ENCODE results near the gene KCTD17.

Gene KCTD17

DNA sequence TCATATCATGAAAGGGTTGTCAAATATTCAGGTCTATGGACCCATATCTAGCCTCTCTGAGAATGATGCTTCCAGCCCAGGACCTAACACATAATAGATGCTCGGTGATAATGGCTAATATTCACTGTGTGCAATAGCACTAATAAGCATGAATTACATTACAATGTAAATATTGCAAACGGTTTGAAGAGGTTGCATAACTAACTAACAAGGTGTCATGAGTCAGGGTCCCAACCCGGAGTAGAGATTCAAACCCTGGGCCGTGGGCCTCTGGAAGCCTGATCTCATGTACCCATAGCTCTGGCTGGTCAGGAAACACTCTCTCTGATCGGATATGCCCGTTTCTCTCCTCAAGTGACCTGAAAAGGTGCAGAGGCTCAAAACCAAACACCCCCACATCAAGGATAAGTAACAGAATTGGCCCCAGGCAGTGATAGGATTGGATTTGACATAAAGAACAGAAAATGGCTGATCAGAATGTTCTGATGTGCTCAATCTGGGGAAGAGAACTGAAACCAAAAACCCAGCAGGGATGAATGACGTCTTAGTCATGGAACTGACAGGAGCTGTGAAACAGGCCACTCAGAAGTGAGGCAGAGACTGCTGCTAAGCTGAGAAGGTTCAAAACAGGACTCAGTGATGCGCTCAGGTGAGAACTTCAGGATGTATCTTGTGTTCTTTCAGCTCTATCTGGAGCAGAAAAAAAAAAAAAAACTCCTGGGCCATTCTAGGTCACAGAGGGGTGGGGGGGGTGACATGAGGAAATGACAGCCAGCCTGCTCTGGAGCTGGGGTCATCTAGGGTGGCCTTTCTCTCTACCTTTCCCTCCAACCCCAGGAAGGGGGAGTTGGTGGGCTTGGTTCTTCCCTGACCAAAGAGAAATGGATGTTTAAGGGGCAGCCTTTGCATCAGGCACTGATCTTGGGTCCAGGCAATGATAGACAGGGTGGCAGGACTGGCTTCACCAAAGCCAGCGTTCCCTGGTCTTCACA lies 6.6 kb upstream of the KCTD17 start:
- no peak for DNase-seq

DNA sequence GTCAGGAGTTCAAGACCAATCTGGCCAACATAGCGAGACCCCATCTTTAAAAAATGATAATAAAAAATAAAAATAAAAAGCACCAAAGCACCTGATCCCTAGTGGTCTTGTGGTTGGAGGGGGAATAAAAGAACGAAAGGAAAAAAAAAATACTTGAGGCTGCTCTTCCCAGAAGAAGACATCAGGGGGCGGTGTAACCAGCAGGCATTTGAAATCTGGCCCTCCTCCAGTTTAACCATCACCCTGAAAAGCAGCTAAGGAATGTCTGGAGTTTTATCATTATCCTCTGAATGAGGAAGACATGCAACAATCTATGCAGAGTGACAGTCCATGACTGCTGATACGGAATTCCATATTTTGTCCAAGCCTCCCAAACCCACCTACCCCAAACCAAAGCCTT lies 5.6 kb upstream of the KCTD17 start:
- peak; percentile 57 for DNase-seq

DNA sequence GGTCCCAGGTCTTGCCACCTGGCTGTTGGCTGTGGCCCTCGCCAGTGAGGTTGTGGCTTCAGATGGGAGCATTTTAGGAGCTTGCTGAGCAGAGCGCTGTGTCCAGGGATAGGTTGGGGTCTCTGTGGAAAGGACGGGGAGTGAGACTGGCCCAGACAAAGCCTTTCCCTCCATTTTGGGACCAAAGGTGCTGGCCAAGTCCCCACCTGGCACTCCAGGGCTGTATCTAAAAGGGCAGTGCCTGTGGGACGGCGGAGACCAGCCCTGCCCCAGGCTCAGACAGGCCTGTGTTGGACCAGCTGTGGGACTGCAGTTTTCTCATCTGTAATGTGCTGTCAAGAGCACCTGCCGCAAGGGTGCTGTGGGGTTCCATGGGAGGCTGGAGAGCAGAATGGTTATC lies 5.0 kb upstream of the KCTD17 start:
- no peak for DNase-seq

DNA sequence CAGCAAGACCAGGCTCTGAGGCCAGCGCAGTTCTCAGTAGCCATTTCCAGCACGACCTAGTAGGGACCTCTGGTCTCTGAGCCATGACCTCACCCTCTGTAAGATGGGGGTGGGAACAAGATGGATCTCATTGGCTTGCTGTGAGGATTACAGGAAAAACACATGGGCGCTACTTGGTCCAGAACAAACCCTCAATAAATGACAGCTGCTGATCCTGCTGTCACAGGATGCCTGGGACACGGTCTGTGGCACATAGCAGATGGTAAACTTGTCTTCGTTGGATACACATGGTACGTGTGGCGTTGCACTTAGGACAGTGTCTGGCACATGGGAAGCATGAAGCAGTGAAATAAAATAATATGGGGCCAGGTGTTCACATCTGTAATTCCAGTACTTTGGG lies 4.5 kb upstream of the KCTD17 start:
- DNase-seq = no peak

DNA sequence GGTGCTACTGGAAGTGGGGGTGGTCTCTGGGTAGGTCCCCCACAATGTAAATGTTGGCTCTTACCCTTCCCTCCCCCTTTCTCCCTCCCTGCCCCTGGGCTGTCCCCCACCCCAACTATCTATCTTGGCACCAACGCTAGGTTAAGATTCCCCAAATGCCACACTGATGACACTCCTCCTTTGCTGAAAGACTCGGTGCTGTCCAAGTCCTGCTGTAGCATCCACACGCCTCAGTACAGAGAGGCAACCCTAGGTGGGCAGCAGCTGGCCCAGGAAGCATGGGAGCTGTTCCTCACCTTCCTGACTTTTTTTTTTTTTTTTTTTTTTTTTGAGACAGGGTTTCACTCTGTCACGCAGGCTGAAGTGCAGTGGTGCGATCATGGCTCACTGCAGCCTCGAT lies 3.4 kb upstream of the KCTD17 start:
- DNase-seq = no peak

DNA sequence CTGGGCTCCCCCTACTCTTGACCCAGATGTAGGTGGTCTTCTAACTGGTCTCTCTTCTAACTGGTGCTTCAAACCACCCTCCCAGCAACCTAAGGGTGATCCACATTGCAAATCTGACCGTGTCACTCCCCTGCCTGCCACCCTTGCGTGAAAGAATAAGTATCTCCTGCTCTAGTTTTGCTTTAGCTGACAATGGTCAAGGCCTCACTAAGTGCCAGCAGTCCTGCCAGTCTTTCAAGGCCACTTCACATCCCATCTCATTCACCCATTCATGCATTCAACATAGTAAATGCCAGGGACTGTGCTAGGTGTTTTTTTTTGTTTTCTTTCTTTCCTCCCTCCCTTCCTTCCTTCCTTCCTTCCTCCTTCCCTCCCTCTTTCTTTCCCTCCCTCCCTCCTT lies 2.3 kb upstream of the KCTD17 start:
- DNase-seq = no peak

DNA sequence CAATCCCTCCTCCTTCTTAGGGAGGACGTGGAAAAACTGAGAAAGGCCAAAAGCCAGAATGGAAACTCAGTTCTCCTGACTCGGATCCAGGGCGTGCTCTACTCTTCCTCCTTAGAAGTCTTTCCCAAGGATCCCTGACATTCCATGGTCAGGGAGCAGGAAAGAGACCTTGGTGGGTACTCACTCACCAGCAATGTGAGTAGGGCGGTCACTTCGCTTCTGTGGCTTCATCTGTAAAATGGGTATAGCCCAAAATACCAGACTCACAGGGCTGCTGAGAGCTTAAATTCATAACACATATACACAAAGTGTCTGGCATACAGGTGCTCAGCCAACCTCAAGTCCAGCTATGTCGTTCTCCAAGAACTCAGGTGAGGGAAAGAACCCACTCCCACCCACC lies 629 bp upstream of the KCTD17 start:
- DNase-seq = no peak

DNA sequence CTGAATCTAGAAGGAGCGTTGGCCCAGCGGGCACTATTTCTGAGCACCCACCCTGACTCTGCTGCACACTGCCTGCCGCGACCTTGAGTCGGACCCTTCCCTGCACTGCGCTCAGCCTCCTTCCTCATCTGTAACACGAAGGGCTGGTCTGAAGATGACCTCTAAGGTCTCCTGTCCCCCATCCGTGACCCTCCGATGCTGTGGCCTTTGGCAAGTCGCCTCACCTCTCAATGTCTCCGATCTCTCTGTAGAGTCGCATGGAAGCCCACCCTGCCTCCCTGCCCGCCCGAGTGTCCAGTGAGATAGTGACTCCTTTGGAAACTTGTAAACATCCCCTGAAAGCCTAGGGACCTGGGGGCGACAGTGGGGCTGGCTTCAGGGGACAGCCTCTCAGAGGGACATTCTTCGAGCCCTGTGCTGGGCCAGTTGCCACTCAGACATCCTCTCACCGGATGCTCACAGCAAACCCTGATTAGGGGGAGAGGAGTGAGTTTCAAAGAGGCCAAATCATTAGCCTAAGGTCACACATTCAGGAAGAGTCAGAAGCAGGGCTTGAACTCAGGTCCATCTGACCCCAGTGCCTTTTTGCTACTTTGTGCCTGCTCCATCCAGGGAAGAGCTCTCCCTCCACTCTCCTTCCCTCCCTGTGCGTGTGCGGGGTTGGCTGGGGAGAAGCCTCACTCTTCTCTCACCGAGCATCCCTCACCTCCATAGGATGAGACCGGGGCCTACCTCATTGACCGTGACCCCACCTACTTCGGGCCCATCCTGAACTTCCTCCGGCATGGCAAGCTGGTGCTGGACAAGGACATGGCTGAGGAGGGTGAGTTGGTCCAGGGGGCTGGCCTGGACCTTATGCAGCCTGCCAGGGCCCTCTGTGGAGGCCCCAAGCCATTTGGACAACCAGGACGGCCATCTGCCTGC lies 1.1 kb downstream of the KCTD17 start:
- no peak for DNase-seq

DNA sequence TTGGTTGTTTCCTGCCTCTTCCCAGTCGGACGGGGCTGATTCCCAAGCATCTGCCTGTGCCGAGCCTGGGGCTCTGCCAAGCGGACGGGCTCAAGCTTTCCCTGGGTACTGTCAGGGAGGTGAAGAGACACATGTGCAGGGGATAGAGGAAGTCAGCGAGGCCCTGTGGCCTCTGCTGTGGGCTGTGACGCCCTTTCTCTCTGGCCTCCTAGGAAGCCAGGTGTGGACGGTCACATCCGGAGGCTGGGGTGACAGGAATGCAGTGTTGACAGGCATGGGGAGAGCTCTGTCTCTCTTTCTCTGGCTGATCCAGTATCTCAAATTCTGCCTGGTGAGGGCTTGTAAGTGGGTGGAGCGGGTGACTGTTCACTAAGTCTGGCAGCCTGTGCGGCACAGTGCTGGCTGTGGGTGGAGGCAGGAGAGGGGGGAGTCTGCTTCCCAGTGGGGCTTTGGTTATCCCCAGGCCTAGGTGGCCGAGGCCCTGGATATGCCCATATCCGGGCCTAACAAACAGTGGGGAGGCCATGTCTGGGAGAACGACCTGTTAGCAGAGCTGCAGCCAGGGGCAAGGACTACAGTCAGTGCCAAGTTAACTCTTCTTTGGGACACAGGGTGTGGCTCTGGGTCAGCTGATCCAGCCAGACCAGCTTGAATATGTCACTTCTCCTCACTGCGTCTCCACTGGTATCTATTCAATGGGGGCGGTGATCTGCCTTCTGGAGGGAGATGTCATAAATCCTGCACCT lies 1.9 kb downstream of the KCTD17 start:
- DNase-seq = peak; percentile 48

DNA sequence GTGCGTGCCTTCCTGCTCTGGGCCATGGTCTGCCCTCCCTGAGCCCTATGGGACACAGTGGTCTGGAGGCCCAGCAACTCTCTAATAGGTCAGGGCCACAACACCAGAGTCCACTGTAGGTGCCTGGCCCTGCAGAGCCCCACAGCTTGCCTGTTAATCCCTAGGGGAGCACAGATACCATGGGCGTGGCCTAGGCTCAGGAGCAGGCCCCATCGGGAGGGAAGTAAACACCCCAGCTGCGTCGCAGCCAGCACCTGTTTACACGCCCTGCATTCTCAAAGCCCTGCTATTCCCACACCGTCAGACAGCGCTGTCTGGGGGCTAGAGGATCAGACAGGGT lies 2.5 kb downstream of the KCTD17 start:
- DNase-seq = no peak

DNA sequence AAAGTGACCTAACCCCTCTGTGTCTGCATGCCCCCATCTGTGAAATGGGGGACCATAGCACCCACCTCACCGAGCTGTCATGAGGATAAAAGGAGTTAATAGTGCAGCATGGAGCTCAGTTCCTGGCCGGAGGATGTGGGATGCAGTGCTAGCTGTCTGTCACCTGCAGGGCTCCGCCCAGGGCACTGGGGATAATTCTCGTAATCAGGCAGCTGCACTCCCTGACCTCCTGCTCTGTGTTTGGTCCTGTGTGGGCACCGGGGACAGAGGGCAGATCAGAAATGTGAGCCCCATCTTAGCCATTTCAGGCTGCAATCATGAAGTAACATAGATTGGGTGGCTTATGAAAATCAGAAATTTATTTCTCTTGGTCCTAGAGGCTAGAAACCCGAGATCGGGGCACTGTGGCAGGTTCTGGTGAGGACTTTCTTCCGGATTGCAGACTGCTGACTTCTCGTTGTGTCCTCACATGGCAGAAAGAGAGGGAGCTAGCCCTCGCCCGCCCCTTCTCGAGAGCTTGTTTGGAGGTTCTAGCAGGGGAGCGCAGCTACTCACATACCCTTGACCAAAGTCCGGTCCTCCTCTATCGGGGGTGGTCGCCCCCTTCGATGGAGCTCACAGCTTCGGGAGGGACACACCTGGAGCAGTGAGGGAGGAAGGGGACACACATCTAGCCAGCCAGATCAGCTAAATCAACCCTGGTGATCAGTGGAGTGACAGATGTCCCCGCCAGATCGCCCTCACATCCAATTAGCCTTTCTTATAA lies 3.2 kb downstream of the KCTD17 start:
- DNase-seq = no peak

DNA sequence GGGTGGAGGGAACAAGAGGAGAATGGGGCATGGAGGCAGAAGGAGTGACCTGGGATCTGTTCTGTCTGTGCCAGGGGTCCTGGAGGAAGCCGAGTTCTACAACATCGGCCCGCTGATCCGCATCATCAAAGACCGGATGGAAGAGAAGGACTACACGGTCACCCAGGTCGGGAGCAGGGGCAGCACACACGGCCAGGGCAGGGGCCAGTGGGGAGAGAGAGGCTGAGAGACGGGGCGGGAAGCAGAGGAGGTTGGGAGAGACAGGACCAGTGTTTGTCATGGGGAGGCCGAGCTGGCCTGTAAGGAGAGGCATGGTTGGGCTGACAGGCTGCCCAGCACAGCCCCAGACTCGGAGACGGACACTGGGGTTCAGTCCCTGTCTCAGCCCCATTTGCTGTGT lies 4.7 kb downstream of the KCTD17 start:
- DNase-seq = no peak

DNA sequence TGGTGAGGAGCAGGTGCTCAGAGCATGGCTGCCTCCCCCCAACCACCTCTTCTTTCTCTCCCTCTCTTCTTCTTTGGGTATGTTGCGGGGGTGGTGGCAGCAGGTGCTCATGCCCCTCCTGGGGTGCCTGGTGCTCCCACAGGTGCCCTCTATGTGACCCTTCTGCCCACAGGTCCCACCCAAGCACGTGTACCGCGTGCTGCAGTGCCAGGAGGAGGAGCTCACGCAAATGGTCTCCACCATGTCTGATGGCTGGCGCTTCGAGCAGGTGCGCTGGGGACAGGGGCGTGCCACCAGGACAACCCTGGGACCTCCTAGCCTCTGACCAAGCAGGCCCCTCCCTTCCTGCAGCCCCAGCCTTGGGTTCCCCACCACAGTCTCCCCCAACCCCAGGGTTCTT lies 5.7 kb downstream of the KCTD17 start:
- no peak for DNase-seq

DNA sequence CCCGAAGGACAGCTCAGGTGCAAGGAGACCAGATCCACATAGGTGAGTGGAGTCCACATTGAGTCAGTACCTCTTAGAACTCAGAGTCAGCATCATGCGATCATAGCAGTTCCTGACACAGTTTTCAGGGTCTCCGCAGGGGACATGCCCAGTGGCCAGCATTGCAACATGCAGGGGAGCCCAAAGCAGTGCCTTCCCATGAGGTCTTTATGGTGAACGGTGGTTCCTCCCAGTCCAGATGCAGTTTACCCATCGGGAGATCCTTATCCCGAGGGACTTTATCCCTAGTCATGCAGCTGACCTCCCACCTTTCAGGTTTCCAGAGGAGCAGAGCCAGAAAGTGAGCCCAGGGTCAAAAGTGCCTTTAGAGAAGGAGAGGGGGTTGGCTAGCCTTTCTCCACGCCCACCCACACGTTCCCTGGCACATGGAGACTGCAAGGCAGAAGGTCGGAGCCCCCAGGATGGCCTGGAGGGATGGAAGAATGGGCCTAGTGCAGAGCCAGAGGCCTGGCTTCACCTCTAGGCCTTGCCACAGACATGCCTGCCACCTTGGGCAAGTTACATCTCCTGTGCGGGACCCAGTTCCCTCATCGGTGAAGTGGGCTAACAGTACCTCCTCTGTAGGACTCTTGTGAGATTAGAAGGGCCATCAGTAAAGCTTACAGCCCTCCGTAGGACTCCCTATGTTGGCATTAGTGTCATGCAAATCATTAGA lies 6.4 kb downstream of the KCTD17 start:
- DNase-seq = no peak

DNA sequence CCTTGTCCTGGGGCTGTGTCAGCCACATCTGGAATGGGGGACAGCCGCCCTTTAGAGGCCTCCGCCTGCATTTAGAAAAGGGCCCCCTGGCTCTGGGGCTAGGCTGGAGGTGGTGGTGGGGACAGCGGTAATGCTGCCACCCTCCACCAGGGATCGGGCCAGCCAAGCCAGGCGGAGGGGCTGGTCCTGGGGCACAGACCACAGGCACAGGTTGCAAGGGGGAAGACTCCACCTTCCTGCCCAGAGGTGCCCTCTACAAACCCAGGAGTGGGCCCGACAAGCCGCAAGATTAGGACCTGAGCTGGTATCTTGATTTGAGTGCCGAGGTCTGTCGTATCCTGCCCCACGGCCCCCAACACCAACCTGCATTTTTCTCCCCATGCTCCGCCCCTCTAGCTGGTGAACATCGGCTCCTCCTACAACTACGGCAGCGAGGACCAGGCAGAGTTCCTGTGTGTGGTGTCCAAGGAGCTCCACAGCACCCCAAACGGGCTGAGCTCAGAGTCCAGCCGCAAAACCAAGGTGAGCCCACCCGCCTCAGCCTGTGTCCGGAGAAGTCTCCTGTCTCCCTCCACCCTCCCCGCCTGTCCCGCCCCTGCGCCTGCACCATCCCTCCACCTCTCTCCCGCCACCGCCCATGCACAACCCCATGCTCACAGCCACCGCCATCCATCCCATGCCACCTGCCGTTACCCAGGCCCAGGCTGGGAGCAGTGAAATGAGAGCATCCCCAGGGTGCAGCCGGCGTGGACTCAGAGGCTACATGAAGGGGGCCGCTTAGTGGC lies 7.6 kb downstream of the KCTD17 start:
- no peak for DNase-seq

DNA sequence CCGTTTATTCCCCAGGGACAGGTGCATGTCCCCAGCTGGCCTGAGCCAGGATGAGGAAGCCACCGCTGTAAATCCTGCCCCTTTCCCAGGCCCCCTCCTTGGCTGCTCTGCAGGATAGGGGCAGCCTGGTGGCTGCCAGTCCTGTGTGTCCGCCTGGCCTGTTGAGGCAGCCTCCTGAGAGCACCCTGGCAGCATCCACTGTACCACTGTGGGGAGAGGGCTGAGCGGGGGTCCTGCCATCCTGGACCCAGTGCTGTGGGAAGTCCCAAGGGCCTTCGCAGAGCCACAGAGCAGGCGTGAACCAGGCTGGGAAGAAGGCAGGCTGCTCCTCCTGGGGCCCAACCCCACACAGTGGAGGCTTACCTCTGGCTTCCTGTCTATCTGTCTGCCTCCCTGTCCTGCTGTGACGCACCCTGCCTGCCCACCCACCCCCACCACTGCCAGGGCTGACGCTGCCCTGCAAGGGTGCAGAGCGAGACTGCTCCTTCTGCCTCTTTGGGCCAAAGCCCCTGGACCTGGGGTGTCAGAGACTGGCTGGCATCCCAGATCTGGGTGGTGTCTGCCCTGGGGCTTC lies 8.4 kb downstream of the KCTD17 start:
- DNase-seq = no peak

DNA sequence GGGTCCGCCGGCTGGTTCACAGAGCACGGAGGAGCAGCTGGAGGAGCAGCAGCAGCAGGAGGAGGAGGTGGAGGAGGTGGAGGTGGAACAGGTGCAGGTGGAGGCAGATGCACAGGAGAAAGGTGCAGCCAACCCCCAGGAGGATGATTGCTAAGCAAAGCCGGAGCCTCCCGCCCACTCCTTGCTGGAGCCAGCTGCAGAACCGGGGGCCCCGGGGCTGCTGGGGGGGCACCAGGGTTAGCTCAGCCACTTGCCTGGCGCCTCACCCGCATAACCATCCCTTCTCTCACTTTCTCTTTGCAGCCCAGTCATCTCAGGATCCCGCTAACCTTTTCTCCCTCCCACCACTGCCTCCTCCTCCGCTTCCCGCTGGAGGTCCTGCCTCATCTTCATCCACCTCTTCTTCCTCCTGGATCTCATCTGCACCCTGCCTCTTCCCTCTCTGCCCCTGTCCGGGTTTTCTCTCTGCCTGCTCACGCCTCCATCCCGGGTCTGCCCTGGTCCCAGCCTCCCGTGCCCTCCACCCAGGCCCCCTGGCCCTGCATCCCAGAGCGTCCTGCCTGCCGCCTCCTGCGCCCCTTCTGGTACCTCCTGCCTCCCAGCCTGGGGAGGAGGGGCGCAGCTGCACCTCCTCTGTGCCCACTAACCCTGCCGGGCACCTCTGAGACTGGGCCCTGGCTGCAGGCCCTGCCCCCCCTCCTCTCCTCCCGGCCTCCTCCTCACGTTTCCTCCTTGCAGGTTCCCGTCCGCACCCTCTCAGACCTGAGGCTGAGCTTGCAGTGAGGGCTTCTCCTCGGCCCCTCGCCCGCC lies 9.5 kb downstream of the KCTD17 start:
- DNase-seq = no peak

DNA sequence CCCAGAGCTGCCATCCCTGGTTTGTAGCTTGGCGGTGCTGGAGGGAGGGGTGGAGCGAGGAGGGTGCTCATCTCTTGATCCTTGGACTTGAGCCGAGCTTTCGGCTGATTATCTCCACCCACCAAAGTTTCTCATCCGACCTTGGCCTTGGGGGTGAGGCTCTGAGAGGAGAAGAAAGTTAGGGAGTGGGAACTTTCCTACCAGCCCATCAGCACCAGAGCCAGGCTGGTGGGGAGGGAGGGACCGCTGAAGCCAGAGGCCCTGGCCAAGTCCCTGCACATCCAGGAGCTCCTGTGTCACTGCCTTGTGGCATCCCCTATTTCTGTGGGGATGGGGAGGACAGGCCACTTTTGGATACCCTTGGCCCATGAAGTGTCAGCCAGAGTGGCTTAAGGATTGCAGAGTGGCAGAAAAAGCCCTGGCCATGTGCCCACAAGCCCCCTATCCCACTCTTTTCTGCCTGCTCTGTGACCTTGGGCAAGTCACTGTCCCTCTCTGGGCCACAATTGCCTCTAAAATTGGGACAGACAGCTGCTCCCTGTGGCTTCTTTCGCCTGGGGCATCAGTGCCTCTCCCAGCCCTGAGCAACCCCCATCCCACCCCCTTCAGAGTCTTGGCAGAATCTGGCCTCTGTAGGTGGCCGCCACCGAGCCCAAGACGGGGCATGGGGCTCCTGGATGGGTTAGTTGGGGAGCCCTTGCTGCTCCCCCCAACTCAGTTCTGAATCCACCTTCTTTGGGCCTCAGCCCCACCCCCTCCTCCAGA lies 10.3 kb downstream of the KCTD17 start:
- DNase-seq = no peak

DNA sequence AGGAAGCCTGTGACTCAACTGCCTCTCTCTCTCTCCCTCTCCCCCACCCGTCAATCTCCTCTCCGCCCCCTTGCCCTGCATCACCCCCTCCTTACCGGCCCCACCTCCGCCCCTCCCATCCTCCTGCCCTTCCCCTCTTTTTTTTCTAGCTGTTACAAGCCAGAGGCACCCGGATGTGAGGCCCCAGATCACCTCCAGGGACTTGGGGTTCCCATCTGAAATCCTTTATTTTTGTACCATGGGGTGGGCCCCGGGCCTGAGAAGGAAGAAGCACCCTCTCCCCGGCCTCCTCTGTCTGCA lies 10.8 kb downstream of the KCTD17 start:
- no peak for DNase-seq
